ENCODE measurements around the gene CCT6A. TPM values are rescaled to one million over a fixed set of nuclear protein-coding genes. Genes with fewer than 3 reads are reported as not detected.
"Not testable (repeated sequence)": the region's sequence is repeated elsewhere in the genome, so short reads cannot be mapped to it uniquely, and the experiment has no call there.

CCT6A gene
- total RNA-seq, 2 experiments from 2014 or later: 120 to 181 TPM

DNA sequence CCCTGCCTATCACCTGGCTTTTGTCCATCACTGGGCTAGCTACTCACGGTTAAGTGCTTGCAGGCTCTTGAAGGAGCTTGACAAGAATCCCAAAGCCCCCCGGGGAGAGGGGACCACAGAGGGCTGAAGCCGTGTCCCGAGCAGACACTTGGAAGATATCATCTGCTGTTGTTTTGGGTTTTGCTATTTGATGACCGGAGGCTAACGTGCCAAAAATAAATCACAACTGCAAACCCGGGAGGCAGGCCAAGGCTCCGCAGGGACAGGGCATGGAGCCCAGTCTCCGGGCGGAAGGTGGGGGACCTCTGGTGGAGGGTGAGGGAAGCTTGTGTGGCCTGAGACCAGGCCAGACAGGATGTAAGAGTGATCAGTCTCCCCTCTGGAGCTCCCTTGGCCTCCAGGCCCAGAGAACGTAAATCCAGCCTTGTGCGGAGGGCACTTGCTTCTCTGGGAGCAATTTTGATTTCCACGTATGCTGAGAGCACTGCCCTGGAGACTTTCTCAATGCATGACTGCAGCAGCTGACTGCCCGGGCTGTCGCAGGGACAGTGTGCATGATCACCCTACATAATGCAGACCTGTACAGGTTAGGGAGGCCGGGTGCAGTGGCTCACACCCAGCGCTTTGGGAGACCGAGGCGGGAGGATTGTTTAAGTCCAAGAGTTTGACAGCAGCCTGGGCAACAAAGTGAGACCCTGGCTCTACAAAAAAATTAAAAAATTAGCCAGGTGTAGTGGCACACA, 41.4 kb downstream of the CCT6A start, which contains the start of gene PHKG1:
TSS of gene PHKG1 (minus strand) at position 164 of the 743 bp plus-strand sequence. CDS start 4,011 bp downstream, outside the sequence.
- DNase-seq (no peak), ATAC-seq (no peak)
- CTCF ChIA-PET: interaction anchor here (2.1 kb wide), 1 partner anchor 19 kb away, joined by 4 read pairs; no protein-coding TSS in a partner anchor
- Mint-ChIP-seq H3K36me3 (peaks cover 8% of the 10 kb centered on the region), H3K4me3 (no peak within 1 kb of the TSS), H3K4me1 (peaks cover 5% of the 10 kb centered on the region), H3K27ac (no peak within 1 kb of the TSS), H3K27me3 (no peaks in the 10 kb centered on the region), H3K9me3 (ENCODE audit: low read depth) (no peaks in the 10 kb centered on the region)

- ATAC-seq (no peak), DNase-seq (no peak)
- H3K27me3 Mint-ChIP-seq: no peaks in the 10 kb centered on the region
- no peaks in the 10 kb centered on the region for H3K9me3 Mint-ChIP-seq (ENCODE audit: low read depth)
- peaks cover 7% of the 10 kb centered on the region for H3K4me1 Mint-ChIP-seq
- H3K4me3 Mint-ChIP-seq: no peak overlapping the region
- H3K36me3 Mint-ChIP-seq: peaks cover 27% of the 10 kb centered on the region
- no peak overlapping the region for H3K27ac Mint-ChIP-seq
- CTCF ChIA-PET: no interaction called here
These were observed 46.1 kb downstream of the CCT6A start for GRCh38 chr7:56097700-56098099.

DNA sequence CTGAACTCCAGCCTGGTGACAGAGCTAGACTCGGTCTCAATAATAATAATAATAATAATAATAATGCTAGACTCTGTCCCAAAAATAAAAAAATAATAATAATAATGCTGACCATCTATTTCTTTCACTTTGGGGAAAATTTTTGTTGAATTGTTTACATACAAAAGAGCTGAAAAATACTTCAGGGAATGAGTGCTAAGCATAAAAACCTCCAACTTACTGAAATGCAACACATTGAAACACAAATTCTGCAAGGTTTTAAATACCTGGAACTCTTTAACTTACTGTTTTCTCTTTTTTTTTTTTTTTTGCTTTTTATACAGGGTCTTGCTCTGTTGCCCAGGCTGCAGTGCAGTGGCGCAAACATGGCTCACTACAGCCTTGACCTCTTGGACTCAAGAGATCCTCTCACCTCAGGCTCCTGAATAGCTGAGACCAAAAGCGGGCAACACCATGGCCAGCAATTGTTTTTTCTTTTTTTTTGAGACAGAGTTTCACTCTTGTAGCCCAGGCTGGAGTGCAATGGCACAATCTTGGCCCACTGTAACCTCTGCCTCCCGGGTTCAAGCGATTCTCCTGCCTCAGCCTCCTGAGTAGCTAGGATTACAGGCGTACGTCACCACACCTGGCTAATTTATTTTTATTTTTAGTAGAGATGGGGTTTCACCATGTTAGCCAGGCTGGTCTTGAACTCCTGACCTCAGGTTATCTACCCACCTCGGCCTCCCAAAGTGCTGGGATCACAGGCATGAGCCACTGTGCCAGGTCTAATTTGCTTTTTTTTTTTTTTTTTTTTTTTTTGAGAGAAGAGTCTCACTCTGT, 46.8 kb downstream of the CCT6A start:
- ATAC-seq; H3K27me3 Mint-ChIP-seq; CTCF ChIA-PET; H3K27ac Mint-ChIP-seq; H3K4me1 Mint-ChIP-seq; H3K4me3 Mint-ChIP-seq; H3K9me3 Mint-ChIP-seq (ENCODE audit: low read depth); DNase-seq: not testable (repeated sequence)
- H3K36me3 Mint-ChIP-seq: peaks cover 30% of the 10 kb centered on the region

DNA sequence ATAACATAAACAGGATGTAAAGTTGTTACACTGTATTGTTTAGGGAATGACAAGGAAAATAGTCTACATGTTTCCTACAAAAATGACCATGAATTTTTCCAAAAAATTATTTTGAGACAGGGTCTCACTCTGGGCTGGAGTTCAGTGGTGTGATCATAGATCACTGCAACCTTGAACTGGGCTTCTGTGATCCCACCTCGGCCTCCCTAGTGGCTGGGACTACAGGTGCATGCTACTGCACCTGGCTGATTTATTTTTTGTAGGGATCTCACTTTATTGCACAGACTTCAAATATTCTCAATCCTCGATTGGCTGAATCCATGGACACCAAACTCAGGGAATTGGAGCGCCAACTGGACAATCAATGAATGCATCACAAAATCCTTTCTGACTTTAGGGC, 48.1 kb downstream of the CCT6A start:
- DNase-seq: no peak
- CTCF ChIA-PET: no interaction called here
- Mint-ChIP-seq H3K4me1 (peaks cover 13% of the 10 kb centered on the region), H3K9me3 (ENCODE audit: low read depth) (no peaks in the 10 kb centered on the region), H3K36me3 (peaks cover 37% of the 10 kb centered on the region), H3K27me3 (no peaks in the 10 kb centered on the region), H3K27ac (no peak overlapping the region), H3K4me3 (no peak overlapping the region)
- ATAC-seq: no peak

GRCh38 chr7:56104138-56104537, 52.6 kb downstream of the CCT6A start:
- not testable (repeated sequence) for H3K27me3 Mint-ChIP-seq; H3K27ac Mint-ChIP-seq; H3K4me3 Mint-ChIP-seq; ATAC-seq; H3K9me3 Mint-ChIP-seq (ENCODE audit: low read depth); DNase-seq
- CTCF ChIA-PET: interaction anchor here (2.0 kb wide), 1 partner anchor 30 kb away, joined by 6 read pairs; no protein-coding TSS in a partner anchor
- Mint-ChIP-seq H3K4me1 (peaks cover 29% of the 10 kb centered on the region), H3K36me3 (peaks cover 48% of the 10 kb centered on the region)

DNA sequence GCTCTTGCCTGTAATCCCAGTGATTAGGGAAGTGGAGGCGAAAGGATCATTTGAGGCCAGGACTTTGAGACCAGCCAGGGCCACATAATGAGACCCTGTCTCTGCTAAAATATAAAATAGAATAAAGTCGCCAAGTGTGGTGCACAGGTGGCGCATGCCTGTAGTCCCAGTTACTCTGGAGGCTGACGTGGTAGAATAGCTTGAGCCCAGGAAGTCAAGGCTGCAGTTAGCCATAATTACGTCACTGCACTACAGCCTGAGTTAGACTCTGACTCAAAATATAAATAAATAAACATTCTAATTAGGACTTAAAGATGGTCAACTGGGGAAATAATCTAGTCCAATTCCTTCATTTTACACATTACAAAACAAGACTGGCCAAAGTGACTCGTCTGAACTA, 53.9 kb downstream of the CCT6A start:
- peaks cover 30% of the 10 kb centered on the region for H3K4me1 Mint-ChIP-seq
- peak overlapping the region; percentile 99 for H3K27ac Mint-ChIP-seq
- ATAC-seq (peak; percentile 21), DNase-seq (peak; percentile 62)
- H3K4me3 Mint-ChIP-seq: peak overlapping the region; percentile 97
- peaks cover 39% of the 10 kb centered on the region for H3K36me3 Mint-ChIP-seq
- H3K9me3 Mint-ChIP-seq (ENCODE audit: low read depth): peaks cover 4% of the 10 kb centered on the region
- H3K27me3 Mint-ChIP-seq: no peaks in the 10 kb centered on the region
- CTCF ChIA-PET: interaction anchor here (1.2 to 2.3 kb wide), 4 partner anchors 31 to 464 kb away, joined by 3 to 11 read pairs (median 6); partner anchors contain the start of gene SUMF2

DNA sequence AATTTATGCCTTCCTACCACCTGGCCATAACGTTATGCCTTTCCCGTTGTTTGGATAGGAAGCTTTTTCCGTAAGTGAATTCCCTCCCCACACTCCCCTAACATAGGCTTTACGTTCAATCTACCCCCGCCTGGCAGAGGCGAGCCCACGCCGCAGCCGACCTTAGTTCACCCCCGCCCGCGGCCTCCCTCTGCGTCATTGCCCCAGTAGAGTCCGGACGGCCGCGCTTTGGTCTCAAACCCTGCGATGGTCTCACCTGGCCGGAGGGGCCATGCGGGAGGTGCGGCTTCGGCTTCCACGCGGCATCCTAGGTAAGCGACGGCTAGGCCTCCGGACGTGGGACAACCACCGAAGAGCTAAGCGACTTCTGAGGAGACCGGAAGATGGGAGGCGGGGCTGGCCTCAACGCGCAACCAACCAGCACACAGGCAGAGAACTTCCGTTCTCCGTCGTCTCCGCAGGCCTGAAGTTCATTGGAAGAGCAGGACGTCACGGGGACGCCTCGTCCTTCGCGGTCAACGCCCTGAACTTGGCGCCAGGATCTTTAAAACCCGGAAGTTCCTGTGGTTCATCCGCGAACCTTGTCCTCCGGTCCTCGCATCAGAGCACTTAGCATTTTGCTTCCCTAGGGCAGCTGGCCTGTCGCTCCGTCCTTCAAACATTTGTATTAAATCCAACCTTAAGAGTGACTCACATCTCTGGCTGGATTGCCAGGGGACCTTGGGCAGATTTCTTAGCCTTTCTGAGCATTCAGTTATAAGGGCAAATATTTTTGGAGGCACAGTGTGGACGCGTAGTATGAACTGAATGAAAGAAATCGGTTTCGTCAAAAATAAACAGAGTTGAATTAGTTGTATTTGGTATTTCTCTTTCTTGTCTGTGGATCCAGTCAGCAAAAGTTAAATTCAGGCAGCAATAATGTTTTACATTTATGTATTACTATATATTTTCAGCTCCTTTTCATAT, 54.8 kb downstream of the CCT6A start, which contains the start of gene CHCHD2:
TSS of gene CHCHD2 (minus strand) at position 369 of the 966 bp plus-strand sequence. CDS start at position 306, 63 bp downstream.
- Mint-ChIP-seq H3K4me1 (peaks cover 33% of the 10 kb centered on the region), H3K9me3 (ENCODE audit: low read depth) (peaks cover 4% of the 10 kb centered on the region), H3K27ac (peak within 1 kb of the TSS; percentile 99), H3K27me3 (no peaks in the 10 kb centered on the region), H3K4me3 (peak within 1 kb of the TSS; percentile 97), H3K36me3 (peaks cover 32% of the 10 kb centered on the region)
- ATAC-seq (peak; percentile 99), DNase-seq (peak; percentile 97)
- CTCF ChIA-PET: interaction anchor here (0.9 to 2.3 kb wide), 5 partner anchors 32 to 465 kb away, joined by 3 to 11 read pairs (median 3); partner anchors contain the start of genes CCT6A, PSPH and SUMF2

DNA sequence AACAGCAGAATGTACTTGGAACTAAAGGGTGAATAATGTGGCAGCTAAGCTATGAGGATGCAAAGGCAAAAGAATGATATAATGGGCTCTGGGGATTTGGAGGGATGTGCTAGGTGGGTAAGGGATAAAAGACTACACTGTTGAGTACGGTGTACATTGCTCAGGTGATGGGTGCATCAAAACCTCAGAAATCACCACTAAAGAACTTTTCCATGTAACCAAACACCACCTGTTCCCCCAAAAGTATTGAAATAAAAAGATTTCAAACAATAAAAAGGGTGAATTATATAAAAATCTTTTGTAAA, 56.3 kb downstream of the CCT6A start:
- Mint-ChIP-seq H3K27me3 (no peaks in the 10 kb centered on the region), H3K4me3 (no peak overlapping the region), H3K4me1 (peaks cover 30% of the 10 kb centered on the region), H3K9me3 (ENCODE audit: low read depth) (peaks cover 4% of the 10 kb centered on the region), H3K27ac (no peak overlapping the region), H3K36me3 (peaks cover 27% of the 10 kb centered on the region)
- no peak for DNase-seq
- CTCF ChIA-PET: no interaction called here
- no peak for ATAC-seq

DNA sequence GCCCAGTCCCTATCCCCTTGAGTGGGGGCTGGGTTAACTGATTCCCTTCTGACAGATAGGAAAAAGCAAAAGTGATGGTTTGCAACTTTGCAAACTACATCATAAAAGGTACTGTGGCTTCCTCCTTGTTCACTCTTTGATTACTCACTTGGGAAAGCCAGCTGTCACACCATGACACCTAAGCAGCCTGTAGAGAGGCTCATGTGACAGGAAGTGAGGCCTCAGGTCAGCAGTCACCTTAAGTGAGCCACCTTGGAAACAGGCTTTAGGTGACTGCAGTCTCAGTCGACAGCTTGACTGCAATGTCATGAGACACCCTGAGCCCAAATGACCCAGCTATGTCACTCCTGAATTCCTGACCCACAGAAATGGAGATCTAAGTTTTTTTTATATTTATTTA, 59.0 kb downstream of the CCT6A start:
- CTCF ChIA-PET: no interaction called here
- no peak overlapping the region for H3K4me3 Mint-ChIP-seq
- peak; percentile 43 for DNase-seq

GRCh38 chr7:56112244-56112643, 60.7 kb downstream of the CCT6A start:
- H3K27ac Mint-ChIP-seq; H3K4me3 Mint-ChIP-seq; DNase-seq; CTCF ChIA-PET; ATAC-seq; H3K36me3 Mint-ChIP-seq; H3K9me3 Mint-ChIP-seq (ENCODE audit: low read depth); H3K27me3 Mint-ChIP-seq: not testable (repeated sequence)
- H3K4me1 Mint-ChIP-seq: peaks cover 11% of the 10 kb centered on the region

More for the DNA sequence above, 59.0 kb downstream of the CCT6A start:
- Mint-ChIP-seq H3K27me3 (peaks cover 2% of the 10 kb centered on the region), H3K36me3 (peaks cover 11% of the 10 kb centered on the region), H3K9me3 (ENCODE audit: low read depth) (peaks cover 4% of the 10 kb centered on the region), H3K27ac (no peak overlapping the region), H3K4me1 (peaks cover 19% of the 10 kb centered on the region)
- no peak for ATAC-seq
